A549 (cell line): Measurements from ENCODE around the gene SVIL. TPM values are rescaled to one million over a fixed set of nuclear protein-coding genes. Genes with fewer than 3 reads are reported as not detected.

ENCODE experiments used
- ATAC-seq, 2 experiments: fragments of 200-7000 bp in 1 of 2; fragments of >200 bp in 1 of 2; cut with Nextera tagmentation in 1 of 2; cut with Tn5 transposase in 1 of 2; 3 replicates each; pipeline versions ENCODE4 v1.8.0 to v1.9.1; 2018 to 2020; ENCODE audit warnings: mild to moderate bottlenecking in 1 of 2, moderate library complexity in 1 of 2
- CTCF ChIA-PET: fragments of 300-600 bp; sonication (Branson Sonifier 250); formaldehyde crosslinking; extraction: SDS; loops from one replicate; lab custom pipeline; 2021; ENCODE audit warnings: antibody characterized with exemption, inconsistent platforms; lab: Yijun Ruan, JAX
- POLR2A ChIA-PET: fragments of 350-600 bp; formaldehyde crosslinking; extraction: SDS; loops from one replicate; lab custom pipeline; 2021; ENCODE audit warnings: antibody characterized with exemption, inconsistent platforms; lab: Yijun Ruan, JAX
- DNase-seq, 2 experiments: peaks; one replicate each; pipeline versions ENCODE4 v3.0.0 to v3.0.0-alpha.2; 2011 to 2016; ENCODE audit warnings: low read depth in 1 of 2, low spot score in 1 of 2
- FAIRE-seq: peaks from 2 replicates; lab custom pipeline; 2011; peaks lifted over from hg19 to GRCh38; lab: Jason Lieb, UNC
- H3K27ac ChIP-seq, 2 experiments: fragments of >200 bp; sonication (Bioruptor Twin); formaldehyde crosslinking; 3 replicates each; pipeline ENCODE4 v1.5.1; 2016 to 2017
- H3K4me1 ChIP-seq: fragments of >200 bp; sonication (Bioruptor Twin); formaldehyde crosslinking; 3 replicates; pipeline ENCODE4 v1.6.1; 2016
- H3K4me2 ChIP-seq: fragments of >200 bp; sonication (Bioruptor Twin); formaldehyde crosslinking; 3 replicates; pipeline ENCODE4 v1.6.1; 2016
- H3K4me3 ChIP-seq: fragments of >200 bp; sonication (Bioruptor Twin); formaldehyde crosslinking; 3 replicates; pipeline ENCODE4 v1.5.1; 2016
- H3K9me3 ChIP-seq: fragments of >200 bp; sonication (Bioruptor Twin); formaldehyde crosslinking; 3 replicates; pipeline ENCODE4 v1.6.1; 2016
- BHLHE40 ChIP-seq: IDR thresholded peaks from 2 replicates; pipeline ENCODE4 v1.6.1; 2012; ENCODE audit warnings: low read depth, low read length, inconsistent platforms
- CHD2 ChIP-seq: fragments of 150-350 bp; IDR thresholded peaks from 2 replicates; pipeline ENCODE4 v1.6.1; 2014; ENCODE audit warnings: low read length; ENCODE audit not compliant: partially characterized antibody
- CHD4 ChIP-seq: fragments of 200-600 bp; sonication (generic); IDR thresholded peaks from 2 replicates; pipeline ENCODE4 v1.6.1; 2016; ENCODE audit warnings: antibody characterized with exemption, mild to moderate bottlenecking, borderline replicate concordance
- EHF ChIP-seq: fragments of 250-450 bp; sonication (Bioruptor Pico); IDR thresholded peaks from 2 replicates; pipeline ENCODE4 v1.5.0; 2020; ENCODE audit warnings: mild to moderate bottlenecking
- ELK1 ChIP-seq: fragments of 150-350 bp; IDR thresholded peaks from 2 replicates; pipeline ENCODE4 v1.6.1; 2014; ENCODE audit warnings: low read depth, mild to moderate bottlenecking, low read length
- HEYL ChIP-seq: fragments of 250-450 bp; sonication (Bioruptor Pico); IDR thresholded peaks from 2 replicates; pipeline ENCODE4 v1.8.0; 2021; ENCODE audit warnings: mild to moderate bottlenecking, moderate library complexity
- HOXA7 ChIP-seq: fragments of 250-450 bp; sonication (Bioruptor Pico); IDR thresholded peaks from 2 replicates; pipeline ENCODE4 v1.5.0; 2020; ENCODE audit warnings: mild to moderate bottlenecking, moderate library complexity
- HOXB13 ChIP-seq: fragments of 250-450 bp; sonication (Bioruptor Pico); IDR thresholded peaks from 2 replicates; pipeline ENCODE4 v1.5.0; 2020; ENCODE audit warnings: low read depth, mild to moderate bottlenecking, moderate library complexity
- MAFK ChIP-seq: fragments of 450-650 bp; IDR thresholded peaks from 2 replicates; pipeline ENCODE4 v1.6.1; 2014; ENCODE audit not compliant: partially characterized antibody
- MAX ChIP-seq: IDR thresholded peaks from 2 replicates; pipeline ENCODE4 v1.6.1; 2012
- NFE2L2 ChIP-seq: fragments of 150-350 bp; conservative IDR thresholded peaks from 2 replicates; pipeline ENCODE4 v1.6.1; 2014; ENCODE audit warnings: low read length
- NPAS2 ChIP-seq: fragments of 250-450 bp; sonication (Bioruptor Pico); IDR thresholded peaks from 2 replicates; pipeline ENCODE4 v1.8.0; 2022; ENCODE audit warnings: mild to moderate bottlenecking, moderate library complexity, borderline replicate concordance
- PHF8 ChIP-seq: fragments of 200-600 bp; sonication (generic); IDR thresholded peaks from 2 replicates; pipeline ENCODE4 v1.6.1; 2016; ENCODE audit warnings: low read depth, mild to moderate bottlenecking, antibody characterized with exemption, moderate library complexity, borderline replicate concordance
- POLR2AphosphoS2 ChIP-seq: conservative IDR thresholded peaks from 2 replicates; pipeline ENCODE4 v1.6.1; 2012; ENCODE audit warnings: low read length, improper control_type of control experiment, inconsistent platforms
- RCOR1 ChIP-seq: fragments of 150-350 bp; IDR thresholded peaks from 2 replicates; pipeline ENCODE4 v1.6.1; 2014; ENCODE audit warnings: antibody characterized with exemption, low read length, low read depth
- RFX5 ChIP-seq: fragments of 450-650 bp; IDR thresholded peaks from 2 replicates; pipeline ENCODE4 v1.7.1; 2014; ENCODE audit warnings: antibody characterized with exemption, mild to moderate bottlenecking, moderate library complexity
- RNF2 ChIP-seq: fragments of 200-600 bp; sonication (generic); IDR thresholded peaks from 2 replicates; pipeline ENCODE4 v1.6.1; 2016; ENCODE audit warnings: low read depth, mild to moderate bottlenecking, antibody characterized with exemption, moderate library complexity, borderline replicate concordance
- TFCP2L1 ChIP-seq: fragments of 250-450 bp; sonication (Bioruptor Pico); IDR thresholded peaks from 2 replicates; pipeline ENCODE4 v1.5.0; 2021; ENCODE audit warnings: mild to moderate bottlenecking
- TP53 ChIP-seq: fragments of 250-450 bp; sonication (Bioruptor Pico); IDR thresholded peaks from 2 replicates; pipeline ENCODE4 v1.5.0; 2021; ENCODE audit warnings: mild to moderate bottlenecking, moderate library complexity
- WGBS: methylation state at CpG from one replicate; pipeline ENCODE4 v1.1.6; 2017; ENCODE audit errors: missing lambda C conversion rate; 5-methylcytosine and 5-hydroxymethylcytosine counted together
- polyA plus RNA-seq, 4 experiments: library from polyadenylated mRNA; depleted of rRNA in 3 of 4; stranded (reverse); fragments of >200 nt; fragmentation: RNase III in 1 of 4; extraction: RNeasy Plus Mini Kit Qiagen cat#74134 plus additional on column Dnase treatment in 1 of 4; gene quantifications; 2 replicates in 3 of 4; 3 replicates in 1 of 4; pipeline ENCODE4 v1.2.3, GENCODE V29; 2011 to 2017
- TF ChIP-seq, protein P1 (sequence below): IDR thresholded peaks from 2 replicates; pipeline ENCODE4 v1.6.1; 2012; ENCODE audit warnings: low read depth, borderline replicate concordance
- TF ChIP-seq, protein P2 (sequence below): fragments of >200 bp; sonication (Bioruptor Twin); formaldehyde crosslinking; IDR thresholded peaks from 3 replicates; pipeline ENCODE4 v1.6.1; 2016

SVIL gene
- polyA plus RNA-seq, 2 of the 4 experiments (the other 2 are of a cell fraction), result 12.0 to 20.4 TPM

DNA sequence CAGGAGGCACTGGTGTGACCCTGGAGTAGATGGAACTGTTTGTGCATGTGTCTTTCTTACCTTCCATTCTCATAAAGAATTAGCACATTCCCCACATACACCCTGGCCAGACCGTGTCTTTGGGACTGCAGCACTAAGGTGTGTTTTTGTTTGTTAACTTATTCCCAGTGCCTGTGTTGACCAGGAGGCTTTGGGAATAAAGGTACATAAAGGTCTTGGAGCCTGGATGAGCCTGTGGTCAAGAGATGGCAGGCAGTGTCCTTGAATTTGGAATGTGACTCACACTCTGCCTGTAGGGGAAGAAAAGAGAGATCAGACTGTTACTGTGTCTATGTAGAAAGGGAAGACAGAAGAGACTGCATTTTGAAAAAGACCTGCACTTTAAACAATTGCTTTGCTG is 208.4 kb downstream of the SVIL start:
- no peak overlapping the region for H3K4me3 ChIP-seq
- no peaks in the 10 kb centered on the region for H3K9me3 ChIP-seq
- FAIRE-seq, result no peak
- DNase-seq, result no peak
- no peak for ATAC-seq
- no peak overlapping the region for H3K4me2 ChIP-seq
- H3K4me1 ChIP-seq, result peaks cover 5% of the 10 kb centered on the region; the same call in 1 of the 3 replicates
- 56% methylated on average over 1 of the region's 1 CpG for WGBS
- no peak overlapping the region for H3K27ac ChIP-seq
- TF ChIP-seq, protein P1, sequence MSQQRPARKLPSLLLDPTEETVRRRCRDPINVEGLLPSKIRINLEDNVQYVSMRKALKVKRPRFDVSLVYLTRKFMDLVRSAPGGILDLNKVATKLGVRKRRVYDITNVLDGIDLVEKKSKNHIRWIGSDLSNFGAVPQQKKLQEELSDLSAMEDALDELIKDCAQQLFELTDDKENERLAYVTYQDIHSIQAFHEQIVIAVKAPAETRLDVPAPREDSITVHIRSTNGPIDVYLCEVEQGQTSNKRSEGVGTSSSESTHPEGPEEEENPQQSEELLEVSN, result no peak
- TF ChIP-seq NPAS2 (no peak), TP53 (CRISPR knock-in tag) (no peak), POLR2AphosphoS2 (no peak), RCOR1 (no peak), RNF2 (no peak), BHLHE40 (no peak), EHF (CRISPR knock-in tag) (no peak), HOXB13 (CRISPR knock-in tag) (no peak), ELK1 (no peak), HEYL (no peak), NFE2L2 (no peak), CHD4 (no peak), MAX (no peak), RFX5 (no peak), TFCP2L1 (CRISPR knock-in tag) (no peak), PHF8 (no peak), HOXA7 (no peak)
- TF ChIP-seq, protein P2, sequence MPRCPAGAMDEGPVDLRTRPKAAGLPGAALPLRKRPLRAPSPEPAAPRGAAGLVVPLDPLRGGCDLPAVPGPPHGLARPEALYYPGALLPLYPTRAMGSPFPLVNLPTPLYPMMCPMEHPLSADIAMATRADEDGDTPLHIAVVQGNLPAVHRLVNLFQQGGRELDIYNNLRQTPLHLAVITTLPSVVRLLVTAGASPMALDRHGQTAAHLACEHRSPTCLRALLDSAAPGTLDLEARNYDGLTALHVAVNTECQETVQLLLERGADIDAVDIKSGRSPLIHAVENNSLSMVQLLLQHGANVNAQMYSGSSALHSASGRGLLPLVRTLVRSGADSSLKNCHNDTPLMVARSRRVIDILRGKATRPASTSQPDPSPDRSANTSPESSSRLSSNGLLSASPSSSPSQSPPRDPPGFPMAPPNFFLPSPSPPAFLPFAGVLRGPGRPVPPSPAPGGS, result no peak
- ChIA-PET CTCF (interaction anchor here (1.7 kb wide), 1 partner anchor 14 kb away, joined by 3 read pairs; no protein-coding TSS in a partner anchor), POLR2A (no interaction called here)

DNA sequence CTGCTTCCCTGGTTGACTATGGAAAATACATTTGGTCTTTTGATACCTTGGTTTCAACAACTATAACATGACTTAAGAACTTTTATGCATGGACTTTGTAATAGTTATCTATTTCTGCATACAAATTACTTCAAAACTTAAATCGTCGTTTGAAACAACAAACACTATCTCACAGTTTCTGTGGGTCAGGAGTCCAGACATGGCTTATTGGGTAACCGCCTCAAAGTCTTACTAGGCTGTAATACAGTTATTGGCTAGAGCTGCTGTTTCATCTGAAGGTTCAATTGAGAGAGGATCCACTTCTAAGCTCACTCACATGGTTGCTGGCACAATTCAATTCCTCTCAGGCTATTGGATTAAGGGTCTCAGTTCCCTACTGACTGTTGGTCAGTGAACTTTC is 210.8 kb downstream of the SVIL start:
- Histone ChIP-seq H3K4me2 (no peak overlapping the region), H3K4me1 (peaks cover 5% of the 10 kb centered on the region; the same call in 1 of the 3 replicates), H3K4me3 (no peak overlapping the region), H3K27ac (no peak overlapping the region), H3K9me3 (no peaks in the 10 kb centered on the region)
- no peak for DNase-seq
- no peak for TF ChIP-seq CHD2
- ChIA-PET POLR2A (no interaction called here), CTCF (interaction anchor here (0.8 to 1.5 kb wide), 5 partner anchors 12 to 760 kb away, joined by 3 to 5 read pairs (median 3); no protein-coding TSS in a partner anchor)
- no peak for FAIRE-seq
- 88% methylated on average over 3 of the region's 3 CpGs for WGBS
- ATAC-seq, result no peak

DNA sequence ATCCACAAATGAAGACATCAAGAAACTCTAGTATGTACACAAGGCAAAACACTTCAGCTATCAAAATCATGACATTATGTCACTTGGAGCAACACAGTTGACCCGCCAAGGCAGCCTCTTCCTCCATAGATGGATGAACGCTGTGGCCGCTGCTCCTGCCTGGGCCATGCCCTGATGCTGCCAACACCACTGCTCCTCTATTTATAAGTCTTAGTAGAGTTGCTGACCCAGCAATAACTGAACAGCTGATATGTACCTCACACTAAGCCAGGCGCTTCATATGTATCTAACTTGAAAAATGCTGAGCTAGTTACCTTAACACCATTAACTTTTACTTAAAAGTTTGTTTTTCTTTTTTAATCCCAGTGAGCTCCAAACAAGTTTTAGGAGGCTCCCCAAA is 214.0 kb downstream of the SVIL start:
- no peak overlapping the region for H3K4me2 ChIP-seq
- no peaks in the 10 kb centered on the region for H3K4me1 ChIP-seq
- no peak for DNase-seq
- no peak for ATAC-seq
- H3K27ac ChIP-seq, result no peak overlapping the region
- 96% methylated on average over 4 of the region's 4 CpGs for WGBS
- CTCF ChIA-PET, result interaction anchor here (0.7 to 3.5 kb wide), 5 partner anchors 9 to 794 kb away, joined by 3 to 14 read pairs (median 4); no protein-coding TSS in a partner anchor
- POLR2A ChIA-PET, result no interaction called here
- H3K9me3 ChIP-seq, result no peaks in the 10 kb centered on the region
- TF ChIP-seq MAFK, result peak; percentile 84
- no peak for TF ChIP-seq EHF (CRISPR knock-in tag)
- no peak overlapping the region for H3K4me3 ChIP-seq
- FAIRE-seq, result no peak
